GM23338 (cell line): ENCODE data around the gene EVC. TPM values are rescaled to one million over a fixed set of nuclear protein-coding genes. Genes with fewer than 3 reads are reported as not detected.

Experiments
- ATAC-seq: fragments of 200-7000 bp; cut with Tn5 transposase; 3 replicates; pipeline ENCODE4 v1.9.1; 2020
- DNase-seq: peaks from one replicate; pipeline ENCODE4 v3.0.0-alpha.2; 2015; ENCODE audit warnings: low spot score
- H2AFZ ChIP-seq: fragments of 200-600 bp; sonication (generic); 2 replicates; pipeline ENCODE4 v1.8.0; 2016; ENCODE audit warnings: antibody characterized with exemption, mild to moderate bottlenecking, moderate library complexity
- H3F3A ChIP-seq: fragments of 200-600 bp; sonication (generic); replicated peaks from 2 replicates; pipeline ENCODE4 v1.8.0; 2017; ENCODE audit warnings: antibody characterized with exemption, mixed run types, low read depth
- H3K27ac ChIP-seq: fragments of 200-600 bp; sonication (generic); 2 replicates; pipeline ENCODE4 v1.6.1; 2016; ENCODE audit warnings: low read depth
- H3K27me3 ChIP-seq: fragments of 200-600 bp; sonication (generic); 2 replicates; pipeline ENCODE4 v1.8.0; 2016; ENCODE audit warnings: mild to moderate bottlenecking, mixed run types, moderate library complexity; ENCODE audit not compliant: insufficient read depth
- H3K36me3 ChIP-seq: fragments of 200-600 bp; sonication (generic); 2 replicates; pipeline ENCODE4 v1.8.0; 2016; ENCODE audit warnings: mild to moderate bottlenecking; ENCODE audit not compliant: insufficient read depth
- H3K4me1 ChIP-seq: fragments of 200-600 bp; sonication (generic); 2 replicates; pipeline ENCODE4 v1.8.0; 2016; ENCODE audit warnings: mild to moderate bottlenecking, moderate library complexity; ENCODE audit not compliant: insufficient read depth
- H3K4me2 ChIP-seq: fragments of 200-600 bp; sonication (generic); 2 replicates; pipeline ENCODE4 v1.7.1; 2017; ENCODE audit warnings: mixed run types
- H3K4me3 ChIP-seq: fragments of 200-600 bp; sonication (generic); 2 replicates; pipeline ENCODE4 v1.6.1; 2016; ENCODE audit warnings: mixed run types
- H3K79me2 ChIP-seq: fragments of 200-600 bp; sonication (generic); replicated peaks from 2 replicates; pipeline ENCODE4 v1.8.0; 2017; ENCODE audit warnings: mild to moderate bottlenecking; ENCODE audit not compliant: insufficient read depth
- H3K9me2 ChIP-seq: fragments of 200-600 bp; sonication (generic); 2 replicates; pipeline ENCODE4 v1.8.0; 2017; ENCODE audit not compliant: insufficient read depth
- H4K20me1 ChIP-seq: fragments of 200-600 bp; sonication (generic); replicated peaks from 2 replicates; pipeline ENCODE4 v1.8.0; 2017; ENCODE audit warnings: mild to moderate bottlenecking; ENCODE audit not compliant: insufficient read depth
- H3K27ac Mint-ChIP-seq: 2 replicates; pipeline ENCODE4 v1.8.0; 2020; ENCODE audit warnings: inconsistent platforms, mild to moderate bottlenecking, moderate library complexity, mixed read lengths
- H3K27me3 Mint-ChIP-seq: 3 replicates; pipeline ENCODE4 v1.8.0; 2022; ENCODE audit warnings: low read depth, mild to moderate bottlenecking, moderate library complexity, mixed read lengths, inconsistent platforms; ENCODE audit not compliant: insufficient read depth, poor library complexity
- H3K36me3 Mint-ChIP-seq: 3 replicates; pipeline ENCODE4 v1.8.0; 2021; ENCODE audit warnings: low read depth, mild to moderate bottlenecking, inconsistent platforms, moderate library complexity, mixed read lengths
- H3K4me1 Mint-ChIP-seq: 3 replicates; pipeline ENCODE4 v1.8.0; 2020; ENCODE audit warnings: mild to moderate bottlenecking, inconsistent platforms, mixed read lengths
- H3K4me3 Mint-ChIP-seq: 3 replicates; pipeline ENCODE4 v1.8.0; 2021; ENCODE audit warnings: moderate library complexity, mild to moderate bottlenecking, inconsistent platforms, mixed read lengths
- H3K9me3 Mint-ChIP-seq: 3 replicates; pipeline ENCODE4 v1.8.0; 2020; ENCODE audit warnings: moderate library complexity, mild to moderate bottlenecking, inconsistent platforms, mixed read lengths
- CREB1 ChIP-seq: fragments of 250-450 bp; sonication (Bioruptor Pico); IDR thresholded peaks from 2 replicates; pipeline ENCODE4 v1.5.0; 2020; ENCODE audit warnings: low read depth, mild to moderate bottlenecking, moderate library complexity
- CTCF ChIP-seq, 2 experiments: fragments of 200-600 bp in 1 of 2; sonication (generic) in 1 of 2; conservative IDR thresholded peaks; 2 replicates each; pipeline versions ENCODE4 v1.5.1 to v1.6.1; 2016 to 2017; ENCODE audit warnings: antibody characterized with exemption in 2 of 2, low read depth in 2 of 2, mild to moderate bottlenecking in 2 of 2, moderate library complexity in 1 of 2
- ETS1 ChIP-seq: IDR thresholded peaks from 2 replicates; pipeline ENCODE4 v1.6.1; 2016; ENCODE audit warnings: antibody characterized with exemption
- EZH2 ChIP-seq: fragments of 200-600 bp; sonication (generic); IDR thresholded peaks from one replicate; pipeline ENCODE4 v1.8.0; 2017; ENCODE audit warnings: antibody characterized with exemption, mild to moderate bottlenecking, low read depth; ENCODE audit not compliant: unreplicated experiment
- EZH2phosphoT487 ChIP-seq: fragments of 200-600 bp; sonication (generic); IDR thresholded peaks from one replicate; pipeline ENCODE4 v1.8.1; 2018; ENCODE audit warnings: antibody characterized with exemption; ENCODE audit not compliant: unreplicated experiment
- JUNB ChIP-seq: IDR thresholded peaks from one replicate; pipeline ENCODE4 v1.6.1; 2016; ENCODE audit warnings: antibody characterized with exemption; ENCODE audit not compliant: unreplicated experiment
- NANOG ChIP-seq: IDR thresholded peaks from 2 replicates; pipeline ENCODE4 v1.6.1; 2016; ENCODE audit warnings: antibody characterized with exemption, borderline replicate concordance
- POLR2AphosphoS5 ChIP-seq: IDR thresholded peaks from 2 replicates; pipeline ENCODE4 v1.6.1; 2016; ENCODE audit warnings: antibody characterized with exemption, low read depth
- REST ChIP-seq: IDR thresholded peaks from one replicate; pipeline ENCODE4 v1.6.1; 2018; ENCODE audit warnings: antibody characterized with exemption; ENCODE audit not compliant: unreplicated experiment
- STAT1 ChIP-seq: IDR thresholded peaks from one replicate; pipeline ENCODE4 v1.6.1; 2016; ENCODE audit warnings: antibody characterized with exemption; ENCODE audit not compliant: unreplicated experiment
- ZNF114 ChIP-seq: fragments of 250-450 bp; sonication (Bioruptor Pico); IDR thresholded peaks from 2 replicates; pipeline ENCODE4 v1.5.0; 2020; ENCODE audit warnings: mild to moderate bottlenecking, moderate library complexity
- ZNF331 ChIP-seq: fragments of 250-450 bp; sonication (Bioruptor Pico); IDR thresholded peaks from 2 replicates; pipeline ENCODE4 v1.5.0; 2020; ENCODE audit warnings: low read depth, mild to moderate bottlenecking, moderate library complexity
- polyA plus RNA-seq: library from polyadenylated mRNA; unstranded; fragments of >200 nt; fragmentation: Nextera tagmentation; extraction: Ambion mirVana; gene quantifications from 2 replicates; pipeline ENCODE4 v1.2.1, GENCODE V29; 2016
- total RNA-seq: library from RNA; depleted of rRNA; stranded (reverse); fragments of >200 nt; shearing (Covaris generic); gene quantifications from 2 replicates; pipeline ENCODE4 v1.2.3, GENCODE V29; 2014
- TF ChIP-seq, protein P1 (sequence below): fragments of 250-450 bp; sonication (Bioruptor Pico); IDR thresholded peaks from 2 replicates; pipeline ENCODE4 v1.5.0; 2020; ENCODE audit warnings: mild to moderate bottlenecking, moderate library complexity

The EVC gene
- total and polyA plus RNA-seq, 2 experiments from 2014 or later, result 1.7 to 12.8 TPM

GRCh38 chr4:5805270-5805669 lies 94.3 kb downstream of the EVC start:
- Histone ChIP-seq H3K4me2 (no peak overlapping the region), H3K27ac (no peak overlapping the region), H3K27me3 (no peaks in the 10 kb centered on the region), H3K79me2 (no peaks in the 10 kb centered on the region), H3K9me2 (no peaks in the 10 kb centered on the region), H3K4me3 (no peak overlapping the region), H2AFZ (no peak overlapping the region), H3K36me3 (0 out of 2 replicates have a peak, but pooled peaks cover 9% of the 10 kb centered on the region), H3K4me1 (no peaks in the 10 kb centered on the region), H4K20me1 (no peaks in the 10 kb centered on the region), H3F3A (no peaks in the 10 kb centered on the region)
- no peak for TF ChIP-seq STAT1
- no peak for TF ChIP-seq JUNB
- no peak for TF ChIP-seq EZH2
- TF ChIP-seq ETS1, result no peak
- TF ChIP-seq CTCF (conservative IDR thresholded peaks at IDR 0.05; ENCODE audit: low read depth in 2 of 2), result no peak
- no peak for TF ChIP-seq CREB1 (CRISPR knock-in tag)
- no peak for TF ChIP-seq REST
- no peak for TF ChIP-seq ZNF114 (CRISPR knock-in tag)
- TF ChIP-seq EZH2phosphoT487, result no peak
- TF ChIP-seq NANOG, result no peak
- TF ChIP-seq ZNF331, result no peak
- TF ChIP-seq, protein P1, sequence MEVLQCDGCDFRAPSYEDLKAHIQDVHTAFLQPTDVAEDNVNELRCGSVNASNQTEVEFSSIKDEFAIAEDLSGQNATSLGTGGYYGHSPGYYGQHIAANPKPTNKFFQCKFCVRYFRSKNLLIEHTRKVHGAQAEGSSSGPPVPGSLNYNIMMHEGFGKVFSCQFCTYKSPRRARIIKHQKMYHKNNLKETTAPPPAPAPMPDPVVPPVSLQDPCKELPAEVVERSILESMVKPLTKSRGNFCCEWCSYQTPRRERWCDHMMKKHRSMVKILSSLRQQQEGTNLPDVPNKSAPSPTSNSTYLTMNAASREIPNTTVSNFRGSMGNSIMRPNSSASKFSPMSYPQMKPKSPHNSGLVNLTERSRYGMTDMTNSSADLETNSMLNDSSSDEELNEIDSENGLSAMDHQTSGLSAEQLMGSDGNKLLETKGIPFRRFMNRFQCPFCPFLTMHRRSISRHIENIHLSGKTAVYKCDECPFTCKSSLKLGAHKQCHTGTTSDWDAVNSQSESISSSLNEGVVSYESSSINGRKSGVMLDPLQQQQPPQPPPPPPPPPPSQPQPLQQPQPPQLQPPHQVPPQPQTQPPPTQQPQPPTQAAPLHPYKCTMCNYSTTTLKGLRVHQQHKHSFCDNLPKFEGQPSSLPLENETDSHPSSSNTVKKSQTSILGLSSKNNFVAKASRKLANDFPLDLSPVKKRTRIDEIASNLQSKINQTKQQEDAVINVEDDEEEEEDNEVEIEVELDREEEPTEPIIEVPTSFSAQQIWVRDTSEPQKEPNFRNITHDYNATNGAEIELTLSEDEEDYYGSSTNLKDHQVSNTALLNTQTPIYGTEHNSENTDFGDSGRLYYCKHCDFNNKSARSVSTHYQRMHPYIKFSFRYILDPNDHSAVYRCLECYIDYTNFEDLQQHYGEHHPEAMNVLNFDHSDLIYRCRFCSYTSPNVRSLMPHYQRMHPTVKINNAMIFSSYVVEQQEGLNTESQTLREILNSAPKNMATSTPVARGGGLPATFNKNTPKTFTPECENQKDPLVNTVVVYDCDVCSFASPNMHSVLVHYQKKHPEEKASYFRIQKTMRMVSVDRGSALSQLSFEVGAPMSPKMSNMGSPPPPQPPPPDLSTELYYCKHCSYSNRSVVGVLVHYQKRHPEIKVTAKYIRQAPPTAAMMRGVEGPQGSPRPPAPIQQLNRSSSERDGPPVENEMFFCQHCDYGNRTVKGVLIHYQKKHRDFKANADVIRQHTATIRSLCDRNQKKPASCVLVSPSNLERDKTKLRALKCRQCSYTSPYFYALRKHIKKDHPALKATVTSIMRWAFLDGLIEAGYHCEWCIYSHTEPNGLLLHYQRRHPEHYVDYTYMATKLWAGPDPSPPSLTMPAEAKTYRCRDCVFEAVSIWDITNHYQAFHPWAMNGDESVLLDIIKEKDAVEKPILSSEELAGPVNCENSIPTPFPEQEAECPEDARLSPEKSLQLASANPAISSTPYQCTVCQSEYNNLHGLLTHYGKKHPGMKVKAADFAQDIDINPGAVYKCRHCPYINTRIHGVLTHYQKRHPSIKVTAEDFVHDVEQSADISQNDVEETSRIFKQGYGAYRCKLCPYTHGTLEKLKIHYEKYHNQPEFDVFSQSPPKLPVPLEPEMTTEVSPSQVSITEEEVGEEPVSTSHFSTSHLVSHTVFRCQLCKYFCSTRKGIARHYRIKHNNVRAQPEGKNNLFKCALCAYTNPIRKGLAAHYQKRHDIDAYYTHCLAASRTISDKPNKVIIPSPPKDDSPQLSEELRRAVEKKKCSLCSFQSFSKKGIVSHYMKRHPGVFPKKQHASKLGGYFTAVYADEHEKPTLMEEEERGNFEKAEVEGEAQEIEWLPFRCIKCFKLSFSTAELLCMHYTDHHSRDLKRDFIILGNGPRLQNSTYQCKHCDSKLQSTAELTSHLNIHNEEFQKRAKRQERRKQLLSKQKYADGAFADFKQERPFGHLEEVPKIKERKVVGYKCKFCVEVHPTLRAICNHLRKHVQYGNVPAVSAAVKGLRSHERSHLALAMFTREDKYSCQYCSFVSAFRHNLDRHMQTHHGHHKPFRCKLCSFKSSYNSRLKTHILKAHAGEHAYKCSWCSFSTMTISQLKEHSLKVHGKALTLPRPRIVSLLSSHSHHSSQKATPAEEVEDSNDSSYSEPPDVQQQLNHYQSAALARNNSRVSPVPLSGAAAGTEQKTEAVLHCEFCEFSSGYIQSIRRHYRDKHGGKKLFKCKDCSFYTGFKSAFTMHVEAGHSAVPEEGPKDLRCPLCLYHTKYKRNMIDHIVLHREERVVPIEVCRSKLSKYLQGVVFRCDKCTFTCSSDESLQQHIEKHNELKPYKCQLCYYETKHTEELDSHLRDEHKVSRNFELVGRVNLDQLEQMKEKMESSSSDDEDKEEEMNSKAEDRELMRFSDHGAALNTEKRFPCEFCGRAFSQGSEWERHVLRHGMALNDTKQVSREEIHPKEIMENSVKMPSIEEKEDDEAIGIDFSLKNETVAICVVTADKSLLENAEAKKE (CRISPR knock-in tag), result no peak
- no peak for TF ChIP-seq POLR2AphosphoS5
- Mint-ChIP-seq H3K4me1 (no peaks in the 10 kb centered on the region), H3K36me3 (peaks cover 41% of the 10 kb centered on the region), H3K9me3 (no peaks in the 10 kb centered on the region), H3K27me3 (peaks cover 5% of the 10 kb centered on the region), H3K27ac (no peak overlapping the region), H3K4me3 (no peak overlapping the region)
- ATAC-seq (no peak), DNase-seq (no peak)
